OCI-LY1 (cell line): ENCODE results near the gene IL1RAPL1.

Experiments
- CTCF ChIP-seq: fragments of 200-600 bp; sonication (generic), shearing (Covaris generic); IDR thresholded peaks from 2 replicates; pipeline ENCODE4 v1.5.1; 2017; ENCODE audit warnings: mild to moderate bottlenecking, antibody characterized with exemption, low read length, moderate library complexity, mixed read lengths
- EZH2 ChIP-seq: fragments of 200-600 bp; sonication (generic), shearing (Covaris generic); IDR thresholded peaks from 2 replicates; pipeline ENCODE4 v1.8.0; 2017; ENCODE audit warnings: borderline replicate concordance, mixed run types, mild to moderate bottlenecking, antibody characterized with exemption, low read length, moderate library complexity, mixed read lengths

DNA sequence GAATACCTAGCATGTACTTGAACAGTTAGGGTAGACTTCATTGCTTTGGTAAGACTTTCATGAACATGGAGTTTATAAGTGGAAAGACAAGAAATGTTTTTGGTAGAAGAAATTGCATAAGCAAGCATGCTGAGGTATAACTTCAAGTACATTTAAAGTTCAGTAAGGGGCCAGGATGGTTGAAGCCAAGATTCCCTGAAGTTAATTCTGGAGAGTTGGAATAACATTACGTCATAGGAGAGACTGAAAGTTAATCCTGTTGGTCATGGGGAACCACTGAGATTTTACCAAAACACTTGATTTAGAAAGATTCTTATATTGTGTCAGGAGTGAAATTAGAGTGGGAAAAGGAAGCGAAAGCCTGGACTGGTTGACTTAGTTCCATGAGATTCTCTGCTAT lies 860.6 kb downstream of the IL1RAPL1 start:
- TF ChIP-seq CTCF, result no peak
- TF ChIP-seq EZH2, result no peak
